Activated T-cell treated with anti-CD3 and anti-CD28 coated beads, Interleukin-2, amount 50 U/mL, for 24 hours (primary cell): Measurements from ENCODE around the gene ATXN7L2.

ENCODE experiments used
- DNase-seq: peaks from one replicate; pipeline ENCODE4 v3.0.0-alpha.2; 2020
- H3K27ac Mint-ChIP-seq: 2 replicates; pipeline ENCODE4 v1.8.0; 2020; ENCODE audit warnings: mild to moderate bottlenecking, mixed read lengths
- H3K27me3 Mint-ChIP-seq: 2 replicates; pipeline ENCODE4 v1.8.0; 2020; ENCODE audit warnings: mixed read lengths
- H3K36me3 Mint-ChIP-seq: 2 replicates; pipeline ENCODE4 v1.8.0; 2020; ENCODE audit warnings: low read depth, mixed read lengths
- H3K4me1 Mint-ChIP-seq: 2 replicates; pipeline ENCODE4 v1.8.0; 2020; ENCODE audit warnings: low read depth, mixed read lengths
- H3K4me3 Mint-ChIP-seq: 2 replicates; pipeline ENCODE4 v1.8.0; 2020; ENCODE audit warnings: mild to moderate bottlenecking, moderate library complexity, mixed read lengths
- H3K9me3 Mint-ChIP-seq: 2 replicates; pipeline ENCODE4 v1.8.0; 2020; ENCODE audit warnings: mixed read lengths

The ATXN7L2 gene

DNA sequence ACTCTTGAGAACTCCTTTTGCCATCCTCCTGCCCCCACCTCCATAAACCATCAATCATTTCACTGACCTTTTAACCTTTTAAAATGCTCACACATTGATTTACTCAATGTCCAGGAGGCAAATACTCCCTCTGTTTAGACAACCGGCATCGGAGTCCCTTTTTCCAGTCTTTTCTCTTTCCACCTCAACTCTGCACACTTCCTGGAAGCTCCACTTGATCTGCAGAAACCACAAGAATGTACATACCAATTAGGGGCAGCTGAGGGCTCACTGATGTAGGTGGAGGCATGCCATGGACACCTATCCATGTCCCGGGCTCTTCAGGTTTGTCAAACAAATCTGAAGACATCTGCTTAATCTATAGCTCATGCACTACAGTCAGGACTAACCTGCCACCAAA is 31.1 kb downstream of the ATXN7L2 start:
- no peaks in the 10 kb centered on the region for H3K9me3 Mint-ChIP-seq
- no peak overlapping the region for H3K27ac Mint-ChIP-seq
- H3K27me3 Mint-ChIP-seq, result no peaks in the 10 kb centered on the region
- no peak for DNase-seq
- H3K36me3 Mint-ChIP-seq, result no peaks in the 10 kb centered on the region
- H3K4me1 Mint-ChIP-seq, result peaks cover 21% of the 10 kb centered on the region
- no peak overlapping the region for H3K4me3 Mint-ChIP-seq

DNA sequence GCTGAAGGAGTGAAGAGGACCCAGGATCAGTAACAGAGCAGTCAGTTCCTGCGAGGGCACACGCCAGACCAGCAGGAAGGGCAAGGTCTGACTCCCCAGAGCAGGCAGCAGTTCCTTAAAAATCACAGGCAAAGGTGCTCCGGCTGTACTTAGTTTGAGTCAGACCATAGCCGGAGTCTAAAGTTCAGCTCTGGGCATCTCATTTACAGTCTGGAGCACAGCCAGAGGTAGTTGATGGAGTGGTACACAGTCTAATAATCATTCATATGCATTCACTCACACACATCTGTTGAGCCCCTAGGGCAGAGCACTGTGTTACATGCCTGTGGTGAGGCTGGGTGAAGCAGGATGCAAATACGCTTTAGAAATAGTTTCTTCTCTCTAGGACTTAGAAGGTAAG is 33.2 kb downstream of the ATXN7L2 start:
- no peaks in the 10 kb centered on the region for H3K9me3 Mint-ChIP-seq
- DNase-seq, result no peak
- no peak overlapping the region for H3K27ac Mint-ChIP-seq
- peaks cover 3% of the 10 kb centered on the region for H3K4me1 Mint-ChIP-seq
- no peaks in the 10 kb centered on the region for H3K36me3 Mint-ChIP-seq
- no peaks in the 10 kb centered on the region for H3K27me3 Mint-ChIP-seq
- H3K4me3 Mint-ChIP-seq, result no peak overlapping the region

GRCh38 chr1:109517337-109517736 is 33.6 kb downstream of the ATXN7L2 start:
- Mint-ChIP-seq H3K4me3 (no peak overlapping the region), H3K27ac (no peak overlapping the region), H3K27me3 (no peaks in the 10 kb centered on the region), H3K9me3 (no peaks in the 10 kb centered on the region), H3K4me1 (peaks cover 3% of the 10 kb centered on the region), H3K36me3 (no peaks in the 10 kb centered on the region)
- DNase-seq, result no peak

GRCh38 chr1:109521002-109521951 is 37.6 kb downstream of the ATXN7L2 start:
- Mint-ChIP-seq H3K9me3 (no peaks in the 10 kb centered on the region), H3K36me3 (no peaks in the 10 kb centered on the region), H3K4me3 (no peak overlapping the region), H3K27ac (no peak overlapping the region), H3K27me3 (no peaks in the 10 kb centered on the region), H3K4me1 (no peaks in the 10 kb centered on the region)
- DNase-seq, result no peak

DNA sequence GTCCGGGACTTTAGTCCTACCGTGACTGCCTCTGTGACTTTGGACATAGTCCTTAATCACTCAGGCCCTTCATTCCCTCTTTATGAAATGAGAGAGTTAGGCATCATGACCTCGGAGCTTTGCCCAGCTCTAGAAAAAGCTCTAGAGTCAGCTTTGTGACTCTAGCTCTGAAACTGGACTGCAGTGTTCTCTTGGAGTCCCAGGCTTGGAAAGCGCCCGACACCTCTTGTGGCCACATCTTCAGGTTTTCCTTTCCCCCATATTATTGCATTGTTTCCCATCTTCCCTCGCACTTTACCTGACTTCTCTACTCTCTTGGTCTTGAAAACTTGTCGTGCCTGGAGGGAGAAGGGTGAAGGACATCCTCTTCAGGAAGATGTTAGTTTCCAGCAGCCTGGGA is 38.3 kb downstream of the ATXN7L2 start:
- no peaks in the 10 kb centered on the region for H3K9me3 Mint-ChIP-seq
- no peak overlapping the region for H3K4me3 Mint-ChIP-seq
- no peaks in the 10 kb centered on the region for H3K27me3 Mint-ChIP-seq
- H3K27ac Mint-ChIP-seq, result no peak overlapping the region
- H3K36me3 Mint-ChIP-seq, result no peaks in the 10 kb centered on the region
- DNase-seq, result no peak
- no peaks in the 10 kb centered on the region for H3K4me1 Mint-ChIP-seq

DNA sequence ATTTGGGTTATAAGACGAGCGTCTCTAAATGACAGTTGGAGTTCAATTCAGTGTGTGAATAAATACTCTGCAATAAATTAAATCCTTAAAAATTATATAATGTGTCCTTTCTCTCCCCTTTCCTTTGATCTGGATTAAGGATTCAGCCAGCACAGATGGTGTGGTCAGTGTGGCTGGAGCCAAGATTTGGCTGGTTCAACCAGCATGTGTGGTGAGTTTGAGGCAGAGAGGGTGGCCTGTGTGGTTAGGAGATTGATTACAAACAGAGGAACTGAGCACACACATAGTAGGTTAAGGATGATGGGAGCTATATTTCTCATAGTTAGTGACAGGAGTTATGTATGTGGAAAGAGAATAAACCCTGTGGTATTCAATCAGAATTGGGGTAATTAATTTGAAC is 40.0 kb downstream of the ATXN7L2 start:
- no peaks in the 10 kb centered on the region for H3K27me3 Mint-ChIP-seq
- H3K4me3 Mint-ChIP-seq, result no peak overlapping the region
- no peak overlapping the region for H3K27ac Mint-ChIP-seq
- H3K9me3 Mint-ChIP-seq, result no peaks in the 10 kb centered on the region
- H3K36me3 Mint-ChIP-seq, result no peaks in the 10 kb centered on the region
- no peaks in the 10 kb centered on the region for H3K4me1 Mint-ChIP-seq
- no peak for DNase-seq

GRCh38 chr1:109527098-109527811 is 43.5 kb downstream of the ATXN7L2 start:
- DNase-seq, result no peak
- Mint-ChIP-seq H3K27ac (no peak overlapping the region), H3K36me3 (no peaks in the 10 kb centered on the region), H3K4me1 (peaks cover 16% of the 10 kb centered on the region), H3K9me3 (no peaks in the 10 kb centered on the region), H3K4me3 (no peak overlapping the region), H3K27me3 (no peaks in the 10 kb centered on the region)

GRCh38 chr1:109527846-109528695 is 44.4 kb downstream of the ATXN7L2 start:
- Mint-ChIP-seq H3K4me3 (no peak overlapping the region), H3K36me3 (no peaks in the 10 kb centered on the region), H3K9me3 (no peaks in the 10 kb centered on the region), H3K27me3 (no peaks in the 10 kb centered on the region), H3K4me1 (peaks cover 22% of the 10 kb centered on the region), H3K27ac (no peak overlapping the region)
- DNase-seq, result no peak

GRCh38 chr1:109528712-109529111 is 45.0 kb downstream of the ATXN7L2 start:
- Mint-ChIP-seq H3K36me3 (no peaks in the 10 kb centered on the region), H3K27me3 (no peaks in the 10 kb centered on the region), H3K4me3 (no peak overlapping the region), H3K9me3 (no peaks in the 10 kb centered on the region), H3K4me1 (peaks cover 22% of the 10 kb centered on the region), H3K27ac (no peak overlapping the region)
- no peak for DNase-seq

DNA sequence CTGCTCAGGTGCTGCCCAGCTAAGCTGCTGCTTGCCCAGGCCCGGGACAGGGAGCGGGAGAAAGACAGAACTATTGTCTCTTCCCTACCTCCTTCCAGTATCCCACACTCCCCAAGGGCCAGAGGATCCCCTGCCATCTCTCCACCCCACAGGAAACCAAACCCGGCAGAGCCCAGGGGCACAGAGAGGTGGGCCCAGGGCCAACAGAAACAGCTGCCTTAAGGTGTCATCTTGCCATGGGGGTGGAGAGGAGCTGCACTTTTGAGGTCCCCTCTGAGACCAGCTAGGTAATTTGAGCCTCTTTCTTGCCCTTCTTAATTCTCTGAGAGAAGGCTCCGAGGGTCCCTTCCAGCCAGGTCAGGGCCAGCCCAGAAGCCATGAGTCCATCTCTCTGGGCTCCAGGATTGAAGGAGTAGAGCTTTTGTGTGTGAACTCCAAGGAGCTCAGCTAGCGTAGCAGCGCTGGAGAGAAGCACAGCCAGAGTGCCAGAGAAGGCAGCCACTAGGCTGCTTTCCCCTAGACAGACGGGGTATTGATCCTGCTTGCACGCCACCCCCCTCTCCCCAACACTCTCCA is 46.3 kb downstream of the ATXN7L2 start:
- Mint-ChIP-seq H3K9me3 (no peaks in the 10 kb centered on the region), H3K4me3 (no peak overlapping the region), H3K27ac (no peak overlapping the region), H3K4me1 (peaks cover 22% of the 10 kb centered on the region), H3K36me3 (no peaks in the 10 kb centered on the region), H3K27me3 (no peaks in the 10 kb centered on the region)
- DNase-seq, result no peak

DNA sequence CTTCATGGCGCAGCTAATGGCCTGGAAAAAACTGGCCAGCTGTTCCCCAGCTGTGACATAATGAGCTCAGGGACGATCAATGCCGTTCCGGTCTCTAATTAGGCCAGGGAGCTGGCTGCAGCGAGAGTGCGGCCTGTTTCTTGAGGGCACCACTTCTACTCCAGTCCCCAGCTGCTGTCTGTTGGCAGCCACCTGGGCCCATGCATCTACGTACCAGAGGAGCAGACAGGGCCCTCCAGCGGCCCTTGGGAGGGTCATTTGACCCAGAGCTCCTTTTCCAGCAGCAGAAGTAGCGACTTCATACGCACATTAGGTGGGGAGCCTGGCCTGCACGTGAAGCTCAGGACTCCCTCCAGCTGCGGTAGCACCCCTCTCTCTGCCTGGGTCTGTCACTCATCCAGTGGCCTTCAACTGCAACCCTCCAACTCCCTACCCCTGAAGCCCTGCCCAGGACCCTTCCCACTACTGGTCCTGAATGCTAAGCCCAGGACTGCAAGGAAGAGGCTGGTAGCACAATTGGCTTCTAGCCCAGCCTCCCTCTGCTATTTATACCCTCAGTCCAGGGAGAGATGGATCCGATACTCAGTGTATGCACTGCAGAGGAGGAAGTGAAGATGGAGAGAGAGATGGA is 46.9 kb downstream of the ATXN7L2 start:
- Mint-ChIP-seq H3K27ac (no peak overlapping the region), H3K9me3 (no peaks in the 10 kb centered on the region), H3K4me3 (no peak overlapping the region), H3K27me3 (no peaks in the 10 kb centered on the region), H3K4me1 (peaks cover 22% of the 10 kb centered on the region), H3K36me3 (no peaks in the 10 kb centered on the region)
- no peak for DNase-seq

DNA sequence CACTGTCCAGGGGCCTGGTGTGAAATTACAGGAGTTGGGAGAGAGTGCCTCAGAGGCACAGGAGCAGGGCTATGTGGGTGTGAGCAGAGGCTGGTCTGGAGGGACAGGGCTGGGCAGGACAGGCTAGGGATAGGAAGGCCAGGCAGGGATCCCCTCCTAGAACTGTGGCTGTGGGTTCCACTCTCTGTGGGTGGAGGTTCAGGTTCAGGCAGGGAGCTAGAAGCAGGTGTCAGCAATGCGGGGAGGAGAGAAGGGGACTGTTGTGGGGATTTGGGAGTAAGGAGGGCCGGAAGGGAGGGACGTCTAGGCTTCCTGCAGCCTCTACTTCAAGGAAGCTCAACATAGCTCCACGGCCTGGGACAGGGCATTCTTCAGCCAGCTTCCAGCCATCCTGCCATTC is 47.7 kb downstream of the ATXN7L2 start:
- no peaks in the 10 kb centered on the region for H3K27me3 Mint-ChIP-seq
- H3K9me3 Mint-ChIP-seq, result no peaks in the 10 kb centered on the region
- no peak for DNase-seq
- peaks cover 22% of the 10 kb centered on the region for H3K4me1 Mint-ChIP-seq
- H3K36me3 Mint-ChIP-seq, result no peaks in the 10 kb centered on the region
- H3K4me3 Mint-ChIP-seq, result no peak overlapping the region
- peak overlapping the region; percentile 45 for H3K27ac Mint-ChIP-seq

DNA sequence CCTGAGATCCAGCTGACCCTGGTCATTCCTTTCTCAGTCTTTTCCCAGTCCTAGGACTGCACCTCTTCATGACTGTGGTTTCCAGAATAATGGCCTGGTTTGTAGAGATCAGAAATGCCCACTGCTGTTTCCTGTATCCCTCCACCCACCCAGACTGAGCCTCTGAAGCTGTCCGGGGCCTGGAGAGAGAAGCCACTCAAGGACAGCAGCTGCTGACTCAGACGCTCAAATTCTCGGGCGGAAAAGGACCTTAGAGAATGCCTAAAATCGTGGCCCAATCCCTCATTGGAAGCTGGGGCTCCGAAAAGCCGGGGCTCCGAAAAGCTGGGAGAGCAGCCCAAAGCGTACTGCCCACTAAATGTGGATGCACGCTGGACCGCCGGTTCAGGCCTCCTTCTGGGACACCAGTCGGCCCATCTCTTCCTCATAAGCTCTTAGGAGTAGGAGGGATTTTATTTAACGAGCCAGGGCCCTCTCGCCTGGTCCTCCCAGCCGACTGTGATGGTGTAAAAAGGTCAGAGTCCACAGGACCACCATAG is 48.2 kb downstream of the ATXN7L2 start:
- Mint-ChIP-seq H3K4me1 (peaks cover 22% of the 10 kb centered on the region), H3K36me3 (no peaks in the 10 kb centered on the region), H3K27me3 (no peaks in the 10 kb centered on the region), H3K9me3 (no peaks in the 10 kb centered on the region), H3K4me3 (no peak overlapping the region), H3K27ac (peak overlapping the region; percentile 92)
- no peak for DNase-seq
